ENCODE measurements around the gene PODXL2. TPM values are rescaled to one million over a fixed set of nuclear protein-coding genes. Genes with fewer than 3 reads are reported as not detected.
A peak's percentile ranks its signal among the peaks of the same experiment; 100 is the strongest.

PODXL2 gene
- total RNA-seq, 1 donor from 2014 or later: 3.3 TPM

DNA sequence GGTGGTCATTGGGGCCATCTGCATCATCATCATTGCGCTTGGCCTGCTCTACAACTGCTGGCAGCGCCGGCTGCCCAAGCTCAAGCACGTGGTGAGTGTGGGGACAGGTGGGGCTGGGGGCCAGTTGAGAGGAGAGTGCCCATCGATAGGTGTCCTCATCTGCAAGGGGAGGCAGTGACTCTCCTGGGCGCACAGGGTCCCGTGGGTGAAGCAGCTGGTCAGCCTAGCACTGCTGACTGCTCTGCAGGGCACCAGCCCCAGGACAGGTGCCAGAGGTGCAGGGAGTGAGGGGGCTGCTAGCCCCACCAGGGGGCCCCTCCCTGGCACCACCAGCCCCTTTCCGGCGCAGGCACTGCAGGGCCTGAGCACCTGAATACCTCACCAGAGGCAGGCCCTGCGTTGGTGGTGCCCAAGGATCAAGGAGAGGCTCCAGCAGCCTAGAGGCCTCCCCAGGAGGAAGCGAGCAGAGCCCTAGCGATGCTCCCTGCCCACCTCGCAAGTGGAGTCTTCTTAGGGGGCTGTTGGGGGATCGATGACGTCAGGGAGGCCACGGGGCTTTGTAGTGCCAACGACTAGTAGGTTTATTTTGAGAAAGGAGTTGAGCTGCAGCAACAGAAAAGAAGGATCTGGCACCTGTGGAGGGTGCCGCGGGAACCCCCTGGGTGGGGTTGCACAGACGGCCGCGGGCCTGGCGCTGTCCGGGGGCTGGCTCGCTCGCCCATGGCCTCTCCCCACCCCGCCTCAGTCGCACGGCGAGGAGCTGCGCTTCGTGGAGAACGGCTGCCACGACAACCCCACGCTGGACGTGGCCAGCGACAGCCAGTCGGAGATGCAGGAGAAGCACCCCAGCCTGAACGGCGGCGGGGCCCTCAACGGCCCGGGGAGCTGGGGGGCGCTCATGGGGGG is 42.8 kb downstream of the PODXL2 start:
- Mint-ChIP-seq H3K9me3 (no peaks in the 10 kb centered on the region), H3K27ac (peak overlapping the region; percentile 93), H3K27me3 (no peaks in the 10 kb centered on the region), H3K4me1 (peaks cover 20% of the 10 kb centered on the region), H3K4me3 (peak overlapping the region; percentile 91), H3K36me3 (ENCODE audit: low read depth) (peaks cover 13% of the 10 kb centered on the region)
- CTCF ChIA-PET: interaction anchor here (0.9 to 1.1 kb wide), 2 partner anchors 97 to 287 kb away, joined by 3 read pairs; no protein-coding TSS in a partner anchor
- TF ChIP-seq, protein P1, sequence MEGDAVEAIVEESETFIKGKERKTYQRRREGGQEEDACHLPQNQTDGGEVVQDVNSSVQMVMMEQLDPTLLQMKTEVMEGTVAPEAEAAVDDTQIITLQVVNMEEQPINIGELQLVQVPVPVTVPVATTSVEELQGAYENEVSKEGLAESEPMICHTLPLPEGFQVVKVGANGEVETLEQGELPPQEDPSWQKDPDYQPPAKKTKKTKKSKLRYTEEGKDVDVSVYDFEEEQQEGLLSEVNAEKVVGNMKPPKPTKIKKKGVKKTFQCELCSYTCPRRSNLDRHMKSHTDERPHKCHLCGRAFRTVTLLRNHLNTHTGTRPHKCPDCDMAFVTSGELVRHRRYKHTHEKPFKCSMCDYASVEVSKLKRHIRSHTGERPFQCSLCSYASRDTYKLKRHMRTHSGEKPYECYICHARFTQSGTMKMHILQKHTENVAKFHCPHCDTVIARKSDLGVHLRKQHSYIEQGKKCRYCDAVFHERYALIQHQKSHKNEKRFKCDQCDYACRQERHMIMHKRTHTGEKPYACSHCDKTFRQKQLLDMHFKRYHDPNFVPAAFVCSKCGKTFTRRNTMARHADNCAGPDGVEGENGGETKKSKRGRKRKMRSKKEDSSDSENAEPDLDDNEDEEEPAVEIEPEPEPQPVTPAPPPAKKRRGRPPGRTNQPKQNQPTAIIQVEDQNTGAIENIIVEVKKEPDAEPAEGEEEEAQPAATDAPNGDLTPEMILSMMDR (IDR thresholded peaks at IDR 0.05): no peak
- ATAC-seq (ENCODE audit: low read depth) (peak; percentile 19), DNase-seq (peak; percentile 40)
- intact Hi-C loops (cut with micrococcal nuclease): loop anchor here (1.0 to 5.0 kb wide), 13 partner anchors 26 to 1754 kb away; partner anchors contain the start of genes EEFSEC, MCM2, MGLL and SEC61A1
- POLR2A ChIA-PET: interaction anchor here (0.6 to 2.1 kb wide), 15 partner anchors 15 to 1009 kb away, joined by 3 to 12 read pairs (median 5); partner anchors contain the start of genes MCM2 and RUVBL1

DNA sequence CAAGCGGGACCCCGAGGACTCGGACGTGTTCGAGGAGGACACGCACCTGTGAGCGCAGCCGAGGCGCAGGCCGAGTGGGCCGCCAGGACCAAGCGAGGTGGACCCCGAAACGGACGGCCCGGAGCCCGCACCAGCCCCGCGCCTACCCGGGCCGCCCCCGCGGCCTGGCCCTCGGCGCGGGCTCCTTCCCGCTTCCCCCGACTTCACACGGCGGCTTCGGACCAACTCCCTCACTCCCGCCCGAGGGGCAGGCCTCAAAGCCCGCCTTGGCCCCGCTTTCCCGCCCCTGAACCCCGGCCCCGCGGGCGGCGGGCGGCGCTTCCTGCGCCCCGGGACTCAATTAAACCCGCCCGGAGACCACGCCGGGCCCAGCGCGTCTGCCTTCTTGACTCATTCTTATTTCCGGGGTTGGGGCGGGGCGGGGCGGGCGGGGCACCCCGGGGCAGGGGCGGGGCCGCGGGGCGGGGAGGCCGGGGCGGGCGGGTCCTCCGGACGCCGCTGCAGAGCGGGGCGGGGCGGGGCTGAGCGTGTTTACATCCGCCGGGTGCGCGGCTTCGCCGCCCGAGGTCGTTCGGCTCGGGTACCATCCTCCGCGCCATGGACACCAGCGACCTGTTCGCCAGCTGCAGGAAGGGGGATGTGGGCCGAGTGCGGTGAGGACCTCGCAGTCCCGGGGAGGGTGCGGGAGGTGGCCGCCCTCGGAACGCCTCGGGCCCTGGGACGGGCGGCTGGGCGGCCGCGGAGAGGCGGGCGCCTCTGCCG is 43.6 kb downstream of the PODXL2 start, which contains the start of gene ABTB1:
TSS of gene ABTB1 (plus strand) at position 524 of the 762 bp plus-strand sequence. CDS start at position 598, 74 bp downstream.
- POLR2A ChIA-PET: interaction anchor here (0.6 to 2.1 kb wide), 15 partner anchors 16 to 1008 kb away, joined by 3 to 12 read pairs (median 4); partner anchors contain the start of genes MCM2 and RUVBL1
- intact Hi-C loops (cut with micrococcal nuclease): loop anchor here (1.0 to 5.0 kb wide), 14 partner anchors 25 to 1755 kb away; partner anchors contain the start of genes EEFSEC, MCM2, MGLL and SEC61A1
- H3K4me1 Mint-ChIP-seq: peaks cover 20% of the 10 kb centered on the region
- peak within 1 kb of the TSS; percentile 93 for H3K27ac Mint-ChIP-seq
- peak; percentile 85 for ATAC-seq (ENCODE audit: low read depth)
- peaks cover 20% of the 10 kb centered on the region for H3K36me3 Mint-ChIP-seq (ENCODE audit: low read depth)
- TF ChIP-seq, protein P1 (IDR thresholded peaks at IDR 0.05): no peak
- peak; percentile 79 for DNase-seq
- H3K27me3 Mint-ChIP-seq: no peaks in the 10 kb centered on the region
- H3K9me3 Mint-ChIP-seq: no peaks in the 10 kb centered on the region
- H3K4me3 Mint-ChIP-seq: peak within 1 kb of the TSS; percentile 91
- CTCF ChIA-PET: interaction anchor here (0.9 kb wide), 1 partner anchor 286 kb away, joined by 3 read pairs; no protein-coding TSS in a partner anchor

DNA sequence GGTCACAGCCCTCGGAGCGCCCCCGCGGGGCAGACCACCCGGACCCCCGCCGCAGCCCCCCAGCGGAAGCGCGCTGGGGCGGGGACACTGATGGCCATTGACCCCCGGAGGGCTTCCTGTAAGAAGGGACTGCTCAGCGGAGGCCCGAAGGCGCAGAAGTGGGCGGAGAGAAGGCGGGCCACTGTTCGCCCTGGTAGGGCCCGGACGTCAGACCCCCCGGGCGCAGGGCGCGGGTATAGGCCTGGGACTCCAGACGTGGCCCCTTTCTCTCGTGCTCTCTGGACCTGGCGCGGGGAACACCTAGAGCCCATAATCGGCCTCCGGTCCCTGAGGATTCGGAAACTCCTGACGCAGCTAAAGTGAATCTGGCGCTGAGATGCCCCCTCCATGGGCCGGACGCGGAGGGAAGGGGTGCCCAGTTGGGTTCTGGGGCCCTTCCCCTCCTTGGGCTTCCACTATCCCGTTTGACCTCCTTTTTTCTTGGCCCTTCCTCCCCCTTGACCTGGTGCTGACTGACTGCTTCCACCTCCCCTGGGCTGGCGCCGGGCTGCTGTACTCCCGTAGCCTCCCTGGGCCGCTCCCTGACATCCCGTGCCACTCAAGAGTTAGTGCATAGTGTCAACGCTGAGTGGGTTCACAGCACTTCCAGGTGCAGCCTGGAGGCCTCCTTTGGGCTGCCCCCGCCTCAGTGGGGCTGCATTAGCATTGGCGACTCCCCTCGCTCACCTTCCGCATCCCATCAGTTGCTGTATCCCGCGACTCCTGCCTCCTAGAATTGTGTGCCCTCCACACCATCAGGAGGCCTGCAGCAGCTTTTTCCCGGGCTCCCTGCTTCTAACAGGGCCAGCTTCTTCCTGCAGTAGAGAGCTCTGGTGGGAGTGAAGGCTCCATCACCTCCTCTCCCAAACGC is 44.5 kb downstream of the PODXL2 start:
- ATAC-seq (ENCODE audit: low read depth) (peak; percentile 55), DNase-seq (peak; percentile 16)
- peaks cover 20% of the 10 kb centered on the region for H3K4me1 Mint-ChIP-seq
- TF ChIP-seq, protein P1 (IDR thresholded peaks at IDR 0.05): no peak
- CTCF ChIA-PET: interaction anchor here (1.5 kb wide), 1 partner anchor 98 kb away, joined by 3 read pairs; no protein-coding TSS in a partner anchor
- no peaks in the 10 kb centered on the region for H3K27me3 Mint-ChIP-seq
- peaks cover 27% of the 10 kb centered on the region for H3K36me3 Mint-ChIP-seq (ENCODE audit: low read depth)
- peak overlapping the region; percentile 53 for H3K27ac Mint-ChIP-seq
- no peaks in the 10 kb centered on the region for H3K9me3 Mint-ChIP-seq
- peak overlapping the region; percentile 83 for H3K4me3 Mint-ChIP-seq
- POLR2A ChIA-PET: interaction anchor here (0.6 to 2.1 kb wide), 5 partner anchors 16 to 75 kb away, joined by 3 to 7 read pairs (median 3); partner anchors contain the start of gene MCM2
- intact Hi-C loops (cut with micrococcal nuclease): loop anchor here (1.0 to 5.0 kb wide), 8 partner anchors 77 to 1756 kb away; partner anchors contain the start of genes EEFSEC, MGLL and ZXDC

DNA sequence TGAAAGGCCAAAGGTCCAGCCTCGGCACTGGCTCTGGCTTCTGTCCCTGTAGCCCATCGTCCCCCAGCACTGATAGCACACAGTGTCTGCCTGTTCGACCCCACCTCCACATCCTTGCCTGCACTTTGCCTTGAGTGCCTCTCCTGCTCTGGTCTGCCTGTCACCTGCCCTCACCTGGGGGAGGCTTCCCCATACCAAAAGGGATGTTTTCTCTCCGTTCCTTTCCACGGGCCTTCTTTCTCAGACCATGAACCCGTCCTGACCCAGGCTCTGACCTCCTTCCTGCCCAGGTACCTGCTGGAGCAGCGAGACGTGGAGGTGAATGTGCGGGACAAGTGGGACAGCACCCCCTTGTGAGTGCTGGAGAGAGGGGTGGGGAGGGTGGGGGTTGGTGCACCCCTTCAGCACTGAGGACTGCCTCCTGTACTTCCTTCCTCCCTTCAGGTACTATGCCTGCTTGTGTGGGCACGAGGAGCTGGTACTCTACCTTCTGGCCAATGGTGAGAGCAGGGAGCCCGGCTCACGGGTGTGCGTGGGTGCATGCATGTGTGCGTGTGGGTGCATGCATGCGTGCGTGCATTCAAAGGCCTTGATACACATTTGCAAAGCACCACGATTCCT is 45.2 kb downstream of the PODXL2 start:
- peaks cover 20% of the 10 kb centered on the region for H3K4me1 Mint-ChIP-seq
- H3K4me3 Mint-ChIP-seq: peak overlapping the region; percentile 83
- ChIA-PET POLR2A (no interaction called here), CTCF (interaction anchor here (1.5 kb wide), 1 partner anchor 99 kb away, joined by 3 read pairs; no protein-coding TSS in a partner anchor)
- H3K27me3 Mint-ChIP-seq: no peaks in the 10 kb centered on the region
- peaks cover 34% of the 10 kb centered on the region for H3K36me3 Mint-ChIP-seq (ENCODE audit: low read depth)
- TF ChIP-seq, protein P1 (IDR thresholded peaks at IDR 0.05): no peak
- no peaks in the 10 kb centered on the region for H3K9me3 Mint-ChIP-seq
- DNase-seq (peak; percentile 12), ATAC-seq (ENCODE audit: low read depth) (no peak)
- intact Hi-C loops (cut with micrococcal nuclease): loop anchor here (5.0 kb wide), 4 partner anchors 97 to 1757 kb away; partner anchors contain the start of genes MGLL and ZXDC
- H3K27ac Mint-ChIP-seq: no peak overlapping the region
